ENCODE data around the gene MED29. TPM values are rescaled to one million over a fixed set of nuclear protein-coding genes. Genes with fewer than 3 reads are reported as not detected.

The MED29 gene
- total and polyA plus RNA-seq, 2 of the 13 experiments (the other 11 are each of a cell fraction or from before 2014, with no cell fraction given), result 14.0 to 19.7 TPM

GRCh38 chr19:39401549-39402345, 10.6 kb downstream of the MED29 start (continued):
- TF ChIP-seq, protein P1, sequence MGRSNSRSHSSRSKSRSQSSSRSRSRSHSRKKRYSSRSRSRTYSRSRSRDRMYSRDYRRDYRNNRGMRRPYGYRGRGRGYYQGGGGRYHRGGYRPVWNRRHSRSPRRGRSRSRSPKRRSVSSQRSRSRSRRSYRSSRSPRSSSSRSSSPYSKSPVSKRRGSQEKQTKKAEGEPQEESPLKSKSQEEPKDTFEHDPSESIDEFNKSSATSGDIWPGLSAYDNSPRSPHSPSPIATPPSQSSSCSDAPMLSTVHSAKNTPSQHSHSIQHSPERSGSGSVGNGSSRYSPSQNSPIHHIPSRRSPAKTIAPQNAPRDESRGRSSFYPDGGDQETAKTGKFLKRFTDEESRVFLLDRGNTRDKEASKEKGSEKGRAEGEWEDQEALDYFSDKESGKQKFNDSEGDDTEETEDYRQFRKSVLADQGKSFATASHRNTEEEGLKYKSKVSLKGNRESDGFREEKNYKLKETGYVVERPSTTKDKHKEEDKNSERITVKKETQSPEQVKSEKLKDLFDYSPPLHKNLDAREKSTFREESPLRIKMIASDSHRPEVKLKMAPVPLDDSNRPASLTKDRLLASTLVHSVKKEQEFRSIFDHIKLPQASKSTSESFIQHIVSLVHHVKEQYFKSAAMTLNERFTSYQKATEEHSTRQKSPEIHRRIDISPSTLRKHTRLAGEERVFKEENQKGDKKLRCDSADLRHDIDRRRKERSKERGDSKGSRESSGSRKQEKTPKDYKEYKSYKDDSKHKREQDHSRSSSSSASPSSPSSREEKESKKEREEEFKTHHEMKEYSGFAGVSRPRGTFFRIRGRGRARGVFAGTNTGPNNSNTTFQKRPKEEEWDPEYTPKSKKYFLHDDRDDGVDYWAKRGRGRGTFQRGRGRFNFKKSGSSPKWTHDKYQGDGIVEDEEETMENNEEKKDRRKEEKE (IDR thresholded peaks at IDR 0.05), result no peak
- TF ChIP-seq ZNF280D (CRISPR knock-in tag; IDR thresholded peaks at IDR 0.05), result peak; percentile 79
- TF ChIP-seq ZNF275 (CRISPR knock-in tag; IDR thresholded peaks at IDR 0.05; ENCODE audit: borderline replicate concordance), result peak; percentile 38; the same call in 1 of the 2 replicates
- no peak for TF ChIP-seq ZZZ3 (CRISPR knock-in tag; IDR thresholded peaks at IDR 0.05; ENCODE audit: borderline replicate concordance)
- TF ChIP-seq RNF2 (conservative IDR thresholded peaks at IDR 0.05; ENCODE audit: low read depth), result peak; percentile 94
- peak; percentile 89 for TF ChIP-seq ZNF501 (CRISPR knock-in tag; IDR thresholded peaks at IDR 0.05)
- no peak for TF ChIP-seq TRIM24 (CRISPR knock-in tag; IDR thresholded peaks at IDR 0.05)
- TF ChIP-seq ZNF382 (CRISPR knock-in tag; IDR thresholded peaks at IDR 0.05; ENCODE audit: borderline replicate concordance), result no peak
- peak; percentile 97 for TF ChIP-seq ZNF772 (CRISPR knock-in tag; IDR thresholded peaks at IDR 0.05)
- no peak for TF ChIP-seq IKZF1 (IDR thresholded peaks at IDR 0.05)
- TF ChIP-seq PITX1 (CRISPR knock-in tag; IDR thresholded peaks at IDR 0.05), result no peak
- TF ChIP-seq IRF9 (CRISPR knock-in tag; IDR thresholded peaks at IDR 0.05; ENCODE audit: borderline replicate concordance), result peak; percentile 71; the same call in 1 of the 2 replicates
- TF ChIP-seq HMG20B (CRISPR knock-in tag; conservative IDR thresholded peaks at IDR 0.05), result 0 out of 2 replicates have a peak, but pooled peaks have one; percentile 33
- peak; percentile 82; the same call in 1 of the 2 replicates for TF ChIP-seq KLF6 (CRISPR knock-in tag; IDR thresholded peaks at IDR 0.05)
- TF ChIP-seq NR0B2 (CRISPR knock-in tag; IDR thresholded peaks at IDR 0.05), result peak; percentile 81
- peak; percentile 78; the same call in 1 of the 2 replicates for TF ChIP-seq CSRNP1 (CRISPR knock-in tag; IDR thresholded peaks at IDR 0.05)
- 0 out of 2 replicates have a peak, but pooled peaks have one; percentile 51 for TF ChIP-seq ZSCAN22 (CRISPR knock-in tag; IDR thresholded peaks at IDR 0.05)
- TF ChIP-seq MTA1 (CRISPR knock-in tag; IDR thresholded peaks at IDR 0.05; ENCODE audit: borderline replicate concordance), result peak; percentile 89

Measured in HepG2 (cell line).